ENCODE results near the gene RXFP1. TPM values are rescaled to one million over a fixed set of nuclear protein-coding genes. Genes with fewer than 3 reads are reported as not detected.

RXFP1 gene
- total and polyA plus RNA-seq, 4 donors: 0.24 to 1.5 (median 0.80) TPM

DNA sequence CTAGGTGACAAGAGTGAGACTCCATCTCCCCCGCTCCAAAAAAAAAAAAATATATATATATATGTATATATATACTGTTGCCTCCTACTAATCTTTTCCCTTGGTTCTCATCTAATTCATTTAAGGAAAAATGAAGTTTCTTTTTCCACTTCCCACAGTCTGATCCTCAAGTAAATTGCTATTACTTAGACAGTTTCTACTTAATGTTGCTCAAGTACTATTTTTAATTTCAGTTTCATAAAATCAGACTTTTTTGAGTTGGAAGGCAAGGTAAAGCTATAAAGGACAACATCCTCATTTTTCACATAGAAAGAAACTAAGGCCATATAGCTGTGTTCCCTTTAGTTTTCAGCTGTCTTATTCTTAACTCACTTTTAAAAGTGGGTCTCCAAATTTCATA is 5.8 kb downstream of the RXFP1 start:
- Histone ChIP-seq H3K27me3 (ENCODE audit: control insufficient read depth in 4 of 4, insufficient read depth in 4 of 4, low read length in 3 of 4) (peaks cover 0 to 2% (median 0%) of the 10 kb centered on the region in 4 donors), H3K4me3 (ENCODE audit: low read depth in 1 of 3, low read length in 3 of 3) (no peak overlapping the region), H3K4me1 (ENCODE audit: control insufficient read depth in 4 of 4, insufficient read depth in 4 of 4, low read length in 3 of 4) (no peaks in the 10 kb centered on the region), H3K27ac (ENCODE audit: low read depth in 1 of 2, low read length in 2 of 2) (no peak overlapping the region), H3K9me3 (ENCODE audit: control insufficient read depth in 4 of 4, low read length in 3 of 4) (no peaks in the 10 kb centered on the region), H3K36me3 (ENCODE audit: control insufficient read depth in 4 of 4, insufficient read depth in 3 of 4, low read depth in 1 of 4, low read length in 3 of 4) (no peaks in the 10 kb centered on the region), H3K9ac (ENCODE audit: low read depth in 1 of 2, low read length in 2 of 2) (no peak overlapping the region)
- WGBS: 84% methylated on average over 1 of the region's 1 CpG
- TF ChIP-seq MAX (IDR thresholded peaks at IDR 0.05): no peak
- no peak for TF ChIP-seq EGR1 (IDR thresholded peaks at IDR 0.05; ENCODE audit: low read depth in 2 of 2)
- TF ChIP-seq FOXA2 (IDR thresholded peaks at IDR 0.05): no peak
- no peak for TF ChIP-seq JUND (IDR thresholded peaks at IDR 0.05)
- TF ChIP-seq YY1 (IDR thresholded peaks at IDR 0.05): no peak
- no peak for TF ChIP-seq CTCF (IDR thresholded peaks at IDR 0.05; ENCODE audit: low read depth, low read length, missing input control)
- no peak for TF ChIP-seq REST (IDR thresholded peaks at IDR 0.05)
- TF ChIP-seq NR2F2 (IDR thresholded peaks at IDR 0.05): no peak
- no peak for TF ChIP-seq RAD21 (IDR thresholded peaks at IDR 0.05)
- no peak for TF ChIP-seq FOXA1 (IDR thresholded peaks at IDR 0.05)
- TF ChIP-seq, protein P1, sequence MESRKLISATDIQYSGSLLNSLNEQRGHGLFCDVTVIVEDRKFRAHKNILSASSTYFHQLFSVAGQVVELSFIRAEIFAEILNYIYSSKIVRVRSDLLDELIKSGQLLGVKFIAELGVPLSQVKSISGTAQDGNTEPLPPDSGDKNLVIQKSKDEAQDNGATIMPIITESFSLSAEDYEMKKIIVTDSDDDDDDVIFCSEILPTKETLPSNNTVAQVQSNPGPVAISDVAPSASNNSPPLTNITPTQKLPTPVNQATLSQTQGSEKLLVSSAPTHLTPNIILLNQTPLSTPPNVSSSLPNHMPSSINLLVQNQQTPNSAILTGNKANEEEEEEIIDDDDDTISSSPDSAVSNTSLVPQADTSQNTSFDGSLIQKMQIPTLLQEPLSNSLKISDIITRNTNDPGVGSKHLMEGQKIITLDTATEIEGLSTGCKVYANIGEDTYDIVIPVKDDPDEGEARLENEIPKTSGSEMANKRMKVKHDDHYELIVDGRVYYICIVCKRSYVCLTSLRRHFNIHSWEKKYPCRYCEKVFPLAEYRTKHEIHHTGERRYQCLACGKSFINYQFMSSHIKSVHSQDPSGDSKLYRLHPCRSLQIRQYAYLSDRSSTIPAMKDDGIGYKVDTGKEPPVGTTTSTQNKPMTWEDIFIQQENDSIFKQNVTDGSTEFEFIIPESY (IDR thresholded peaks at IDR 0.05): no peak
- no peak for TF ChIP-seq SP1 (IDR thresholded peaks at IDR 0.05)
- no peak for DNase-seq (ENCODE audit: low spot score)

DNA sequence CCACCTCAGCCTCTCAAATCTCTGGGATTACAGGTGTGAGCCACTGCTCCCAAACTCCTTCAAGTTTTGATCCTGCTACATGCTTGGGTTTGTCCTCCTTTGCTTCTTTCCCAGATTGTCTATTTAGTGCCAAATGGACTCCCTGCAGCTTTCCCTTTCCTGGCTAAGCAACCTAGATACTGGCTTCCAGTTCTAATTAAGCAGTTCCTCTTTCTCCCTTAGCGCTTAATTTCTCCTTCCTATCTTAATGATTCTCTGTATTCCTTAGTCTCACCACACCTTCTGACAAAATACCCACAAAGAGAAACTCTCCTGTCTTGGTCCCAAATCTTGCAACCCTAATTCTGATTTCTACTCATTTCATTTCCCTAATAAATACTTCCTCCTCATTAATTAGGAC is 7.8 kb downstream of the RXFP1 start:
- H3K9me3 ChIP-seq (ENCODE audit: control insufficient read depth in 4 of 4, low read length in 3 of 4): no peaks in the 10 kb centered on the region
- no peak for DNase-seq (ENCODE audit: low spot score)
- H3K4me1 ChIP-seq (ENCODE audit: control insufficient read depth in 4 of 4, insufficient read depth in 4 of 4, low read length in 3 of 4): no peaks in the 10 kb centered on the region
- 67% methylated on average over 1 of the region's 1 CpG for WGBS
- H3K27me3 ChIP-seq (ENCODE audit: control insufficient read depth in 4 of 4, insufficient read depth in 4 of 4, low read length in 3 of 4): peaks cover 0 to 2% (median 0%) of the 10 kb centered on the region in 4 donors
- H3K36me3 ChIP-seq (ENCODE audit: control insufficient read depth in 4 of 4, insufficient read depth in 3 of 4, low read depth in 1 of 4, low read length in 3 of 4): no peaks in the 10 kb centered on the region
- no peak overlapping the region for H3K27ac ChIP-seq (ENCODE audit: low read depth in 1 of 2, low read length in 2 of 2)
- no peak for TF ChIP-seq SP1 (IDR thresholded peaks at IDR 0.05)
- no peak for TF ChIP-seq EGR1 (IDR thresholded peaks at IDR 0.05; ENCODE audit: low read depth in 2 of 2)
- no peak for TF ChIP-seq GABPA (IDR thresholded peaks at IDR 0.05 in 1 of 2, conservative IDR thresholded peaks at IDR 0.05 in 1 of 2)
- TF ChIP-seq REST (IDR thresholded peaks at IDR 0.05): no peak
- no peak for TF ChIP-seq MAX (IDR thresholded peaks at IDR 0.05)
- no peak for TF ChIP-seq NR2F2 (IDR thresholded peaks at IDR 0.05)
- TF ChIP-seq CTCF (IDR thresholded peaks at IDR 0.05; ENCODE audit: low read depth, low read length, missing input control): no peak
- TF ChIP-seq FOXA2 (IDR thresholded peaks at IDR 0.05): no peak
- no peak for TF ChIP-seq RAD21 (IDR thresholded peaks at IDR 0.05)
- TF ChIP-seq, protein P2, sequence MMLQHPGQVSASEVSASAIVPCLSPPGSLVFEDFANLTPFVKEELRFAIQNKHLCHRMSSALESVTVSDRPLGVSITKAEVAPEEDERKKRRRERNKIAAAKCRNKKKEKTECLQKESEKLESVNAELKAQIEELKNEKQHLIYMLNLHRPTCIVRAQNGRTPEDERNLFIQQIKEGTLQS (IDR thresholded peaks at IDR 0.05): no peak
- TF ChIP-seq HNF4G (IDR thresholded peaks at IDR 0.05): no peak
- no peak overlapping the region for H3K9ac ChIP-seq (ENCODE audit: low read depth in 1 of 2, low read length in 2 of 2)
- no peak overlapping the region for H3K4me3 ChIP-seq (ENCODE audit: low read depth in 1 of 3, low read length in 3 of 3)

All from liver (tissue), 9 donors.